ENCODE measurements around the gene PRPF31.

Gene PRPF31

DNA sequence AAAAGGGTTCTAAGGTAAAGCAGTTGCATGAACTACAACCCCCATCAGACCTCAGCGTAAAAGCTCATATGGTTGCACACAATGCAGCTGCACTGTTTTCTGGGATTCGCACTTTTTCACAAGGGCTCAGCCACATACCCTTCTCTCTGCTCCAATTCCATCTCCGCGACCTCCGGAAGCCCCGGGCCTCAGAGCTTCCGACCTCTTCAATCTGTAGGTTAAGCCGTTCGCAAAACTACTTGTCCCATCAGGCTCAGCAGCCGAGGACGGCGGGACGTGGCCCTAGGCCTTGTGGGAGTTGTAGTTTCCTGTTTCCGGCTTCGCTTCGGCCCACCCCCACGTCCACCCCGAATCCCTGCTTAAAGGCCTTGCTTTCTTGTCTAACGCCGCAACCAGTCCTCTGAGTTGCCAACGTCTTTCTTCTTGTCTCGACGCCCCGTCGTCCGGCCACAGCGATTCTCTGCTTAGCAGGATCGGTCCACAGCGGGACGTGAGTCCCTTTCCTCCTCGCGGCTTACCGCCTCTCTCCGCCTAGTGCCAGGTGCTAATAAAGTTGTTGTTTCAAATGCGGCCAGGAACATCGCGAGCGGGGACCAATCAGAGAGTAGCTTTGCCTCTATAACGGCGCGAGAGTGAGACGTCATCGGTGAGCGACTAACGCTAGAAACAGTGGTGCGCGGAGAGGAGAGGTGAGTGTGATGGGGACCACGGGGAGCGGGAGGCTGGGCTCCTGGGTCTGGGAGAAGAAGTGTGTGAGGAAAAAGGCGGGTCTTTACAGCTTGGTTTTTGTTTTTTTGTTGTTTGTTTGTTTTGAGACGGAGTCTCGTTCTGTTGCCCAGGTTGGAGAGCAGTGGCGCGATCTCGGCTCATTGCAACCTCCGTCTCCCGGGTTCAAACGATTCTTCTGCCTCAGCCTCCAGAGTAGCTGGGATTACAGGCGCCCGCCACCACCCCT lies at the start of gene PRPF31, which contains the start of gene TFPT:
TSS of gene PRPF31 (plus strand) at position 646 of the 955 bp plus-strand sequence. CDS start 2,525 bp downstream, outside the sequence.
TSS of gene TFPT (minus strand) at position 549 of the 955 bp plus-strand sequence. CDS start at position 161, 388 bp downstream.
- POLR2A ChIA-PET = interaction anchor here (0.6 to 5.9 kb wide), 10 partner anchors 10 to 135 kb away, joined by 3 to 28 read pairs (median 4); partner anchors contain the start of genes CNOT3, LENG1, MBOAT7 and NDUFA3
- CTCF ChIA-PET = no interaction called here
- DNase-seq (ENCODE audit: extremely low spot score) = peak; percentile 94
- TF ChIP-seq L3MBTL2 (conservative IDR thresholded peaks at IDR 0.05) (peak; percentile 66), LEF1 (IDR thresholded peaks at IDR 0.05; ENCODE audit: borderline replicate concordance) (no peak), FOXA1 (IDR thresholded peaks at IDR 0.05) (no peak), HDGF (IDR thresholded peaks at IDR 0.05; ENCODE audit: borderline replicate concordance) (no peak), CTBP1 (IDR thresholded peaks at IDR 0.05; ENCODE audit: borderline replicate concordance) (peak; percentile 52; the same call in 1 of the 2 replicates), ZNF384 (IDR thresholded peaks at IDR 0.05) (peak; percentile 71), TARDBP (IDR thresholded peaks at IDR 0.05) (no peak), ELF4 (IDR thresholded peaks at IDR 0.05) (peak; percentile 95), NFRKB (IDR thresholded peaks at IDR 0.05) (no peak), SUZ12 (IDR thresholded peaks at IDR 0.05) (peak; percentile 91), PKNOX1 (IDR thresholded peaks at IDR 0.05) (no peak), ARNT (IDR thresholded peaks at IDR 0.05) (no peak), SP1 (IDR thresholded peaks at IDR 0.05) (no peak), FOXK2 (IDR thresholded peaks at IDR 0.05) (peak; percentile 71; the same call in 1 of the 2 replicates), BHLHE40 (IDR thresholded peaks at IDR 0.05; ENCODE audit: borderline replicate concordance) (no peak)

DNA sequence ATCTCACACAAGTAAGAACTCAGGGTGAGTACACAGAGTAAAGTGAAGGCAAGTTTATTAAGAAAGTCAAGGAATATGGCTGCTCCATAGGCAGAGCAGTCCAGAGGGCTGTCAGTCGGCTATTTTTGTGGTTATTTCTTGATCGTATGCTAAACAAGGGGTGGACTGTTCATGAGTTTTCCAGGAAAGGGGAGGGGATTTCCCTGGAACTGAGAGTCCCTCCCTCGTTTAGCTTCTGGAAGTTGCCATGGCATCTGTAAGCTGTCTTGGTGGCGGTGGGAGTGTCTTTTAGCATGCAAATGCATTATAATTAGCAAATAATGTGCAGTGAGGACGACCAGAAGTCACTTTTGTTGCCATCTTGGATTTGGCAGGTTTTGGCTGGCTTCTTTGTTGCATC lies 46.1 kb upstream of the PRPF31 start:
- ChIA-PET CTCF (no interaction called here), POLR2A (no interaction called here)
- TF ChIP-seq LEF1 (IDR thresholded peaks at IDR 0.05; ENCODE audit: borderline replicate concordance) (no peak), FOXA1 (IDR thresholded peaks at IDR 0.05) (no peak), FOXM1 (IDR thresholded peaks at IDR 0.05; ENCODE audit: borderline replicate concordance) (no peak), SP1 (IDR thresholded peaks at IDR 0.05) (no peak), FOXK2 (IDR thresholded peaks at IDR 0.05) (no peak), L3MBTL2 (conservative IDR thresholded peaks at IDR 0.05) (no peak), ELF4 (IDR thresholded peaks at IDR 0.05) (no peak), TARDBP (IDR thresholded peaks at IDR 0.05) (no peak), CTBP1 (IDR thresholded peaks at IDR 0.05; ENCODE audit: borderline replicate concordance) (no peak), SUZ12 (IDR thresholded peaks at IDR 0.05) (no peak), HDGF (IDR thresholded peaks at IDR 0.05; ENCODE audit: borderline replicate concordance) (no peak), BHLHE40 (IDR thresholded peaks at IDR 0.05; ENCODE audit: borderline replicate concordance) (no peak), PKNOX1 (IDR thresholded peaks at IDR 0.05) (no peak)
- DNase-seq (ENCODE audit: extremely low spot score) = no peak

DNA sequence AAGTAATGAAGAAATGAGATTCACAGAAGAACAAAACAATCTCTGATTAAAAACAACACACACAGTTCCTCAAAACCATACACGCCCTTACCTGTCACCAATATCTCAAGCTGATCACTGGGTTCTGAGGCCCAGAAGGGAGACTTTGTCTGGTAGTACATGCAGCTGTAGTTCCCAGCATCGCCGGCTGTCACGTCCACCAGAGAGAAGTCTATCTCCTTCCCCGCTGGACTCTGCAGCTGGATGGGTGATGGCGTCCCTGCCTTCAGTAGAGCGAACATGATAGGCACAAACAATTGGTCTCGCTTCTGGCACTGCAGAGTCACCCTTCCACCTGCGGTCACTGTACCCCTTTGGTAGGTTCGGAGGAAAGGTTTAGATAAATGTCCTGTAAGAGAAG lies 41.7 kb upstream of the PRPF31 start:
- CTCF ChIA-PET = no interaction called here
- TF ChIP-seq NFRKB (IDR thresholded peaks at IDR 0.05) (no peak), TARDBP (IDR thresholded peaks at IDR 0.05) (no peak), HDGF (IDR thresholded peaks at IDR 0.05; ENCODE audit: borderline replicate concordance) (no peak)
- DNase-seq (ENCODE audit: extremely low spot score) = no peak
- POLR2A ChIA-PET = interaction anchor here (0.5 kb wide), 1 partner anchor 491 kb away, joined by 3 read pairs; no protein-coding TSS in a partner anchor

DNA sequence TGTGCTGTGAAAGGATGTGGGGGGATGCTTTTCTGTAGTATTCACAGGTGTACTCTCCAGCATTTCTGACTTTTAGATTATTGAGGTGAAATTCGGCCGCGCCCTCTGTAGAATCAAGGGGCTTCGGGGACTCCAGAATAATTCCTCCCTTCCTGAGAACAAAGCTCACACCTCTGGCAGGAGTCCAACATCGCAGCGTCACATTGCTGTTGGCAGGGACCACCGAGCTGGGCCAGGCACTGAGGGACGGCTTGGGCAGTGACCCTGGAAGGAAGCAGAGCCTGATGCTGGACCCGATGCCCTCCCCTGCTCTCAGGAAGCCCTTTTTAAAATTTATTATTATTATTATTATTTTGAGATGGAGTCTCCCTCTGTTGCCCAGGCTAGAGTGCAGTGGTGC lies 40.7 kb upstream of the PRPF31 start:
- no peak for TF ChIP-seq ZNF384 (IDR thresholded peaks at IDR 0.05)
- no peak for TF ChIP-seq BHLHE40 (IDR thresholded peaks at IDR 0.05; ENCODE audit: borderline replicate concordance)
- DNase-seq (ENCODE audit: extremely low spot score) = no peak
- ChIA-PET CTCF (no interaction called here), POLR2A (no interaction called here)

DNA sequence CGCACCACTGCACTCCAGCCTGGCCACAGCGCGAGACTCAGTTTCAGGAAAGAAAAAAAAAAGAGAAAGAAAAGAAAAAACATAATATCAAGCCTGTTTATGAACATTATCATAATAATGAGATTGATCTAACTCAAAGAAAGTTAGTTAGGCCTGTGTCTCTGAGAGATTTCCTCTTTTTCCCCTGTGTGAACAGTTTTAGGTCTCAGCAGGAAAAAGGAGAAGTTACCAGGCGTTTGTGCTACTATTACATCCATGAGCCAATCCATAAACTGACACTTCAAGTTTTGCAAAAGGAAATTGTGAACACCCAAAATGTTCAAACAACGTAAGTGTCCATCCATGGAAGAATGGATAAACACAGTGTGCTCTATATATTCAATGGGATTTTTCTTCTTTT lies 38.2 kb upstream of the PRPF31 start:
- POLR2A ChIA-PET = no interaction called here
- DNase-seq (ENCODE audit: extremely low spot score) = no peak
- CTCF ChIA-PET = no interaction called here
- TF ChIP-seq ARNT (IDR thresholded peaks at IDR 0.05) = no peak

DNA sequence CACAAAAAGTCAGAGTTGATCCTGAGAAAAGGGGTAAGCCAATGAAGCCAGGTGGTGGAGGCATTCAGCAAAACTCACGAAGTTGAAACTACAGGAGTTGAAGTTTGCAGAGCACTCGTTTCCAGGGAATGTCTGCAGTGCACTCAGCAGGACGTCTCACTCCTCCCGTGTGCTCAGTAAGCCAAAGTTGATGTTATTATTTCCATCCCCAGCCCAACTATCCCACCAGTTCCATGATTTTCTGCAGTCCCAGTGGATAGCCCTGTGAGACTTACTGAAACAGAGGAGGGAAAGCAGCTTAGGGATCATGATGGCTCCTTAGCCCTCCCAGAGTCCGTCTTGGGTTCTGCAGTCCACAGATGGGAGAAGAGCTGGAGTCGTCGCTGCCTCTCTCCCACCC lies 34.5 kb upstream of the PRPF31 start, which contains the start of gene TARM1:
TSS of gene TARM1 (minus strand) at position 334 of the 400 bp plus-strand sequence. CDS start at position 309, 25 bp downstream.
- ChIA-PET POLR2A (no interaction called here), CTCF (no interaction called here)
- DNase-seq (ENCODE audit: extremely low spot score) = no peak
- TF ChIP-seq L3MBTL2 (conservative IDR thresholded peaks at IDR 0.05) = no peak
- no peak for TF ChIP-seq SP1 (IDR thresholded peaks at IDR 0.05)
- no peak for TF ChIP-seq CTBP1 (IDR thresholded peaks at IDR 0.05; ENCODE audit: borderline replicate concordance)
- TF ChIP-seq SUZ12 (IDR thresholded peaks at IDR 0.05) = no peak
- TF ChIP-seq FOXK2 (IDR thresholded peaks at IDR 0.05) = no peak
- no peak for TF ChIP-seq FOXM1 (IDR thresholded peaks at IDR 0.05; ENCODE audit: borderline replicate concordance)
- no peak for TF ChIP-seq FOXA1 (IDR thresholded peaks at IDR 0.05)
- TF ChIP-seq ARNT (IDR thresholded peaks at IDR 0.05) = no peak
- TF ChIP-seq TARDBP (IDR thresholded peaks at IDR 0.05) = no peak
- TF ChIP-seq NFRKB (IDR thresholded peaks at IDR 0.05) = no peak
- TF ChIP-seq ELF4 (IDR thresholded peaks at IDR 0.05) = no peak
- no peak for TF ChIP-seq PKNOX1 (IDR thresholded peaks at IDR 0.05)
- TF ChIP-seq ZNF384 (IDR thresholded peaks at IDR 0.05) = no peak
- TF ChIP-seq BHLHE40 (IDR thresholded peaks at IDR 0.05; ENCODE audit: borderline replicate concordance) = no peak
- TF ChIP-seq HDGF (IDR thresholded peaks at IDR 0.05; ENCODE audit: borderline replicate concordance) = no peak
- no peak for TF ChIP-seq LEF1 (IDR thresholded peaks at IDR 0.05; ENCODE audit: borderline replicate concordance)
